Trophoblast cell (in vitro differentiated cells and primary cell): ENCODE results near the gene SIK2.

Source experiments
- DNase-seq, 2 donors: peaks; one replicate each; pipeline ENCODE4 v3.0.0-alpha.2; 2016
- H2AFZ ChIP-seq: 2 replicates; pipeline ENCODE4 v1.6.1; 2013; ENCODE audit warnings: low read length, moderate library complexity, mild to moderate bottlenecking; ENCODE audit not compliant: insufficient read depth, poor library complexity
- H2AK5ac ChIP-seq: 2 replicates; pipeline ENCODE4 v1.6.1; 2013; ENCODE audit warnings: mild to moderate bottlenecking, low read length
- H2BK120ac ChIP-seq: 2 replicates; pipeline ENCODE4 v1.6.1; 2013; ENCODE audit warnings: low read length, mild to moderate bottlenecking, moderate library complexity; ENCODE audit not compliant: insufficient read depth, poor library complexity
- H2BK12ac ChIP-seq: 2 replicates; pipeline ENCODE4 v1.6.1; 2013; ENCODE audit warnings: mild to moderate bottlenecking, low read length, moderate library complexity
- H2BK5ac ChIP-seq: 2 replicates; pipeline ENCODE4 v1.6.1; 2013; ENCODE audit warnings: low read length, low read depth, moderate library complexity, mild to moderate bottlenecking; ENCODE audit not compliant: poor library complexity
- H3K14ac ChIP-seq: 2 replicates; pipeline ENCODE4 v1.6.1; 2013; ENCODE audit warnings: mild to moderate bottlenecking, low read length
- H3K18ac ChIP-seq: 2 replicates; pipeline ENCODE4 v1.6.1; 2013; ENCODE audit warnings: mild to moderate bottlenecking, low read length
- H3K23ac ChIP-seq: 2 replicates; pipeline ENCODE4 v1.6.1; 2013; ENCODE audit warnings: low read length
- H3K27ac ChIP-seq: 2 replicates; pipeline ENCODE4 v1.5.1; 2013; ENCODE audit warnings: low read depth, mild to moderate bottlenecking, inconsistent platforms, low read length, moderate library complexity
- H3K27me3 ChIP-seq: 2 replicates; pipeline ENCODE4 v1.6.1; 2013; ENCODE audit warnings: inconsistent platforms, mild to moderate bottlenecking, low read length, moderate library complexity; ENCODE audit not compliant: insufficient read depth
- H3K36me3 ChIP-seq, 2 experiments: 1 replicate in 1 of 2; 2 replicates in 1 of 2; pipeline ENCODE4 v1.6.1; 2013; ENCODE audit warnings: low read length in 2 of 2, mild to moderate bottlenecking in 2 of 2, moderate library complexity in 1 of 2; ENCODE audit not compliant: insufficient read depth in 2 of 2, control insufficient read depth in 1 of 2
- H3K4ac ChIP-seq: 2 replicates; pipeline ENCODE4 v1.6.1; 2013; ENCODE audit warnings: low read depth, mild to moderate bottlenecking, low read length, moderate library complexity
- H3K4me1 ChIP-seq, 2 experiments: 1 replicate in 1 of 2; 2 replicates in 1 of 2; pipeline ENCODE4 v1.6.1; 2013; ENCODE audit warnings: low read length in 2 of 2, mild to moderate bottlenecking in 2 of 2, moderate library complexity in 1 of 2; ENCODE audit not compliant: insufficient read depth in 2 of 2, control insufficient read depth in 1 of 2
- H3K4me2 ChIP-seq: 2 replicates; pipeline ENCODE4 v1.6.1; 2013; ENCODE audit warnings: inconsistent platforms, mild to moderate bottlenecking, low read length, moderate library complexity
- H3K4me3 ChIP-seq: 2 replicates; pipeline ENCODE4 v1.5.1; 2013; ENCODE audit warnings: mild to moderate bottlenecking, low read depth, low read length, inconsistent platforms
- H3K79me1 ChIP-seq: one replicate; pipeline ENCODE4 v1.6.1; 2013; ENCODE audit warnings: low read length
- H3K79me2 ChIP-seq: 2 replicates; pipeline ENCODE4 v1.6.1; 2013; ENCODE audit warnings: low read length, mild to moderate bottlenecking; ENCODE audit not compliant: control insufficient read depth, insufficient read depth, poor library complexity
- H3K9ac ChIP-seq: 2 replicates; pipeline ENCODE4 v1.6.1; 2013; ENCODE audit warnings: mild to moderate bottlenecking, low read length
- H3K9me3 ChIP-seq: 2 replicates; pipeline ENCODE4 v1.6.1; 2013; ENCODE audit warnings: low read depth, mild to moderate bottlenecking, control low read depth, inconsistent platforms, low read length; ENCODE audit not compliant: insufficient read depth
- H4K12ac ChIP-seq: 2 replicates; pipeline ENCODE4 v1.6.1; 2013; ENCODE audit warnings: low read depth, mild to moderate bottlenecking, low read length, moderate library complexity
- H4K8ac ChIP-seq: 2 replicates; pipeline ENCODE4 v1.6.1; 2013; ENCODE audit warnings: low read depth, mild to moderate bottlenecking, low read length, moderate library complexity
- H4K91ac ChIP-seq: one replicate; pipeline ENCODE4 v1.6.1; 2013; ENCODE audit warnings: low read depth, mild to moderate bottlenecking, low read length, moderate library complexity
- WGBS: extraction: QIAGEN DNeasy Blood & Tissue Kit; methylation state at CpG from one replicate; pipeline ENCODE4 v1.1.7; 2013; ENCODE audit warnings: missing lambda C conversion rate; ENCODE audit not compliant: insufficient read length, insufficient coverage; ENCODE audit errors: extremely low coverage; 5-methylcytosine and 5-hydroxymethylcytosine counted together

Gene SIK2

GRCh38 chr11:111776398-111777093 is 174.3 kb downstream of the SIK2 start:
- Histone ChIP-seq H3K79me1 (no peaks in the 10 kb centered on the region), H3K4me2 (no peak overlapping the region), H2BK120ac (no peak overlapping the region), H3K36me3 (no peaks in the 10 kb centered on the region), H3K14ac (no peak overlapping the region), H3K9ac (no peak overlapping the region), H2BK12ac (no peak overlapping the region), H2AK5ac (peak overlapping the region; percentile 36), H3K27ac (no peak overlapping the region), H3K9me3 (no peaks in the 10 kb centered on the region), H3K23ac (no peak overlapping the region), H4K91ac (no peak overlapping the region), H2BK5ac (no peak overlapping the region), H3K79me2 (no peaks in the 10 kb centered on the region), H4K12ac (no peak overlapping the region), H3K27me3 (no peaks in the 10 kb centered on the region), H3K4me1 (peaks cover 0 to 2% of the 10 kb centered on the region in 2 experiments), H3K18ac (no peak overlapping the region), H3K4me3 (no peak overlapping the region), H3K4ac (no peak overlapping the region), H2AFZ (no peak overlapping the region), H4K8ac (no peak overlapping the region)
- DNase-seq, result no peak
- no CpG with 5 or more reads among the region's 6 CpGs for WGBS

GRCh38 chr11:111777094-111778046 is 175.1 kb downstream of the SIK2 start:
- WGBS, result no CpG with 5 or more reads among the region's 4 CpGs
- Histone ChIP-seq H3K79me2 (no peaks in the 10 kb centered on the region), H4K12ac (no peak overlapping the region), H3K4me1 (peaks cover 0 to 2% of the 10 kb centered on the region in 2 experiments), H3K23ac (no peak overlapping the region), H3K4me2 (no peak overlapping the region), H2BK120ac (no peak overlapping the region), H3K27ac (no peak overlapping the region), H4K8ac (no peak overlapping the region), H2AK5ac (no peak overlapping the region), H3K9me3 (no peaks in the 10 kb centered on the region), H3K18ac (no peak overlapping the region), H3K4ac (no peak overlapping the region), H2AFZ (no peak overlapping the region), H2BK12ac (no peak overlapping the region), H2BK5ac (no peak overlapping the region), H4K91ac (no peak overlapping the region), H3K36me3 (no peaks in the 10 kb centered on the region), H3K14ac (no peak overlapping the region), H3K4me3 (no peak overlapping the region), H3K9ac (no peak overlapping the region), H3K27me3 (no peaks in the 10 kb centered on the region), H3K79me1 (no peaks in the 10 kb centered on the region)
- peak; percentile 33 to 86 for DNase-seq

- H4K8ac ChIP-seq, result no peak overlapping the region
- no peaks in the 10 kb centered on the region for H3K79me1 ChIP-seq
- no peak overlapping the region for H3K27ac ChIP-seq
- peaks cover 0 to 2% of the 10 kb centered on the region in 2 experiments for H3K4me1 ChIP-seq
- no peak for DNase-seq
- H3K9ac ChIP-seq, result no peak overlapping the region
- no peak overlapping the region for H4K12ac ChIP-seq
- no peaks in the 10 kb centered on the region for H3K27me3 ChIP-seq
- H3K4me3 ChIP-seq, result no peak overlapping the region
- no peak overlapping the region for H2AFZ ChIP-seq
- H4K91ac ChIP-seq, result no peak overlapping the region
- no peaks in the 10 kb centered on the region for H3K9me3 ChIP-seq
- H3K79me2 ChIP-seq, result no peaks in the 10 kb centered on the region
- no peak overlapping the region for H3K4me2 ChIP-seq
- no peak overlapping the region for H3K18ac ChIP-seq
- no peak overlapping the region for H3K4ac ChIP-seq
- no peak overlapping the region for H3K23ac ChIP-seq
- H2BK120ac ChIP-seq, result no peak overlapping the region
- WGBS, result no CpG with 5 or more reads among the region's 3 CpGs
- no peak overlapping the region for H2AK5ac ChIP-seq
- H2BK5ac ChIP-seq, result no peak overlapping the region
- no peak overlapping the region for H3K14ac ChIP-seq
- no peak overlapping the region for H2BK12ac ChIP-seq
- peaks cover 0 to under 1% of the 10 kb centered on the region in 2 experiments for H3K36me3 ChIP-seq
Measured at GRCh38 chr11:111778047-111778558, 175.9 kb downstream of the SIK2 start.

GRCh38 chr11:111779118-111779517 is 176.9 kb downstream of the SIK2 start:
- no peak overlapping the region for H4K12ac ChIP-seq
- no peak overlapping the region for H3K4ac ChIP-seq
- H3K14ac ChIP-seq, result no peak overlapping the region
- no peak overlapping the region for H3K4me3 ChIP-seq
- no peak overlapping the region for H2AK5ac ChIP-seq
- H3K23ac ChIP-seq, result no peak overlapping the region
- peaks cover 0 to 2% of the 10 kb centered on the region in 2 experiments for H3K4me1 ChIP-seq
- peaks cover 0 to 2% of the 10 kb centered on the region in 2 experiments for H3K36me3 ChIP-seq
- H3K79me1 ChIP-seq, result no peaks in the 10 kb centered on the region
- no peaks in the 10 kb centered on the region for H3K27me3 ChIP-seq
- no peak for DNase-seq
- H3K27ac ChIP-seq, result no peak overlapping the region
- H3K18ac ChIP-seq, result no peak overlapping the region
- H4K8ac ChIP-seq, result no peak overlapping the region
- H3K9me3 ChIP-seq, result no peaks in the 10 kb centered on the region
- no peak overlapping the region for H2AFZ ChIP-seq
- H3K9ac ChIP-seq, result no peak overlapping the region
- no peak overlapping the region for H4K91ac ChIP-seq
- no peak overlapping the region for H2BK5ac ChIP-seq
- H2BK120ac ChIP-seq, result no peak overlapping the region
- no peaks in the 10 kb centered on the region for H3K79me2 ChIP-seq
- WGBS, result no CpG with 5 or more reads among the region's 6 CpGs
- H2BK12ac ChIP-seq, result no peak overlapping the region
- no peak overlapping the region for H3K4me2 ChIP-seq
